GM18867 (cell line): Measurements from ENCODE around the gene MAGEB17.
A peak's percentile ranks its signal among the peaks of the same experiment; 100 is the strongest.
"Not testable (repeated sequence)": the region's sequence is repeated elsewhere in the genome, so short reads cannot be mapped to it uniquely, and the experiment has no call there.

Experiments
- ATAC-seq: cut with Tn5 transposase; IDR thresholded peaks from one replicate; pipeline ENCODE4 v1.9.1; 2021; ENCODE audit warnings: mild to moderate bottlenecking, moderate library complexity; ENCODE audit not compliant: unreplicated experiment

Gene MAGEB17

DNA sequence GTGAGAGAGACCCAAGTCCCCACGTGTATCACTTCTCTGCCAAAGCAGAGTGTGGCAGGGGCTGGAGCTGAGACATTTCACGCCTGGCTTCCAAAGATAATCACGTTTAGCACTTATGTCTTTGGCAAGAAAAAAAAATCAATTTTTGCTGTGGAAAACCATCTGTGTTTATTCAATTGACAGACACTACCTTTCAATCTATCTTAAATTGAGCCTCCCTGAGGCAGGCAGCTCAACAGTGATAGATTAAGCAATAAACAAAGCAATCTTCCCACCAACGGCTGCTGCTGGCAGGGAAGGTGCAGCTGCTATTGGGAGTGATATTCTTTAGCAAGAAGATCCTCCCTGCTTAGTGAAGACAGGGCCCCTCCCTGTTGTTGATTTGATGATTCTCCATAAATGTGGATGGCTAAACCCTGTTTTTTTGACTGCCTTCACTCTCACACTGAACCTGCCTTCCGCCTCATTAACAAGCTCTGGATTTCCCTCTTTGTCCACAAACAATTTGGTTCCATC, 11.6 kb upstream of the MAGEB17 start:
- no peak for ATAC-seq

DNA sequence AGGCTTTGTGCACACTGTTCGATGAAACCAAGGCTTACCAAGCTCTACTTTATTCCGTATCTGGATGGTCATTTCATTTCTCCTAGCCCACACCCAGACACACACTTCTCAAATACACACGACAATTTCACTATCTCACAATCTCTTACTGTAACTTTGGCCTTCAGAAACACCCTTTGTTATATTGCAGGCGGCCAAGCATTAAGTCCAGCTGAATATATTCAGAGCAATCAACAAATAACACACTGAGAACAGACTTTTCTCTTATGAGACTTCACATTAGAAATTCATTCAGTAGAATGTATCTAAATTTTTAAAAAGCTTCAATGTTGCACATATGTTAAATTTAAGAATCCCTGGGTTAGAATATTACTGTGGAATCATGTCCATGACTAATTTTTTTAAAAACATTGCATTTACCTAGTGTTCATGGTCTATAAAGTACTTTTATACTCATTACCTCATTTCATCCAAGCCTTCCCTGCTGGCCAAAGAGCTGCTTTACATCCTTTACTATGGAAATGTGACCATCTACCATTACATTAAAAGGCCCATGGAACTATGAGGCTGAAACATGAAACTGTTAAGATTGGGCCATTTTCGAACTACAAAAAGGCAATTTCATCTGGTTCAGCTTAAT, 10.5 kb upstream of the MAGEB17 start:
- no peak for ATAC-seq

DNA sequence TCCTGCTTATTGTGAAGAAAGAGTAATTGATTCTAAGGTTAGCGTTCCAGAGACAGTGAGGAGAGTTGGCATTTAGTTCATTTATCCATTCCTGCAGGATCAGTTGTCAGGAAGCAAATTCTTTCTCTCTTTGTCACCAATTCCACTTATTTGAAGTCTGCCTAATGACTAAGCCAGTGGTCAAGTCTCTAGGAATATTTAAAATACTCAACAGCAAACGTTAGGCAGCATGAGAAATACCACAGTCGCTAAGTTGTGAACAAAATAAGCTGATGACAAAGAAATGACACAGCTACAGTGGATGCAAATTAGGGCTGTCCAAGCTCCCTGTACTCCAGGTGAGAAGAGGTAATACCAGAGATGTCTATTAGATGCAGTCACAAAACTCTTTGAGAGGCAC, 6.6 kb upstream of the MAGEB17 start:
- ATAC-seq, result no peak

DNA sequence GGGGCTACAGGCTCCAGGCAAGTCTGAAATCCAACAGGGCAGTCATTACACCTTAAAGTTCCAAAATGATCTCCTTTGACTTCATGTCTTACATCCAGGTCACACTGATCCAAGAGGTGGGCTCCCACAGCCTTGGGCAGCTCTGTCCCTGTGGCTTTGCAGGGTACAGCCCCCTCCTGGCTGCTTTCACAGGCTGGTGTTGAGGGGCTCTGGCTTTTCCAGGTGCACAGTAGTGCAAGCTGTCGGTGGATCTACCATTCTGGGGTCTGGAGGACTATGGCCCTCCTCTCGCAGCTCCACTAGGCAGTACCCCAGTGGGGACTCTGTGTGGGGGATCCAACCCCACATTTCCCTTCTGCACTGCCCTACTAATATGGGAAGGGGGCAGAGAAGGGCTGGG, 6.1 kb upstream of the MAGEB17 start:
- not testable (repeated sequence) for ATAC-seq

DNA sequence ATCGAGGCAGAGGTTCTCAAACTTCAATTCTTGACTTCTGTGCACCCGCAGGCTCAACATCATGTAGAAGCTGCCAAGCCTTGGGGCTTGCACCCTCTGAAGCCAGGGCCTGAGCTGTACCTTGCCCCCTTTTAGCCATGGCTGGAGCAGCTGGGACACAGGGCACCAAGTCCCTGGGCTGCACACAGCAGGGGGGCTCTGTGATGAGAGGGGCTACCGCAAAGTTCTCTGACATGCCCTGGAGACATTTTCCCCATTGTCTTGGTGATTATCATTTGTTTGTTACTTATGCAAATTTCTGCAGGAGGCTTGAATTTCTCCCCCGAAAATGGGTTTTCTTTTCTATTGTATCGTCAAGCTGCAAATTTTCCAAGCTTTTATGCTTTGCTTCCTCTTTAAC, 4.9 kb upstream of the MAGEB17 start:
- ATAC-seq, result no peak

DNA sequence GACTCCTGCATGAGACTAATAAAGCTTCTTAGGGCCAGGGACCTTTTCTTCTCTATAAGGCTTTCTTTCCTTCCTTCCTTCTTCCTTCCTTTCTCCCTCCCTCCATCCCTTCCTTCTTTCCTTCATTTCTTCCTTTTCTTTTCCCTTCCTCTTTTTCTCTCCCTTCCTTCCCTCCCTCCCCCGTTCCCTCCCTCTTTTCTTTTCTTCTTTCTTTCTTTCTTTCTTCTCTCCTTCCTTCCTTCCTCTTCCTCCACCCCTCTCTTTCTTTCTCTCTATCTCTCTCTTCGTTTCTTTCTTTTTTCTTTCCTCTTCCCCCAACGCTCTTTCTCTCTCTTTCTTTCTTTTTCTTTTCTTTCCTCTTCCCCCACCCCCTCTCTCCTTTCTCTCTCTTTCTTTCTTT, 2.5 kb upstream of the MAGEB17 start:
- ATAC-seq, result no peak

DNA sequence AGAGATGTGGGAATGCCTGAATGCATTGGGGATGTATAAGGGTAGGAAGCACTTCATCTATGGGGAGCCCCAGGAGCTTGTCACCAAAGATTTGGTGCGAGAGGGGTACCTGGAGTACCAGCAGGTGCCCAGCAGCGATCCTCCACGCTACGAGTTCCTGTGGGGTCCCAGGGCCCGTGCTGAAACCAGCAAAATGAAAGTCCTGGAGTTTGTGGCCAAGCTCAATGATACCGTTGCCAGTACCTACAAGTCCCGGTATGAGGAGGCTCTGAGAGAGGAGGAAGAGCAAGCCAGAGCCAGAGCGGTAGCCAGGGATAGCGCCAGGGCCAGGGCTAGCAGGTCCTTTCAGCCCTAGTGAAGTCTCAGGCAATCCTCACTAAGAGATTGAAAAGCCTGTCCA, 3.8 kb downstream of the MAGEB17 start:
- no peak for ATAC-seq

DNA sequence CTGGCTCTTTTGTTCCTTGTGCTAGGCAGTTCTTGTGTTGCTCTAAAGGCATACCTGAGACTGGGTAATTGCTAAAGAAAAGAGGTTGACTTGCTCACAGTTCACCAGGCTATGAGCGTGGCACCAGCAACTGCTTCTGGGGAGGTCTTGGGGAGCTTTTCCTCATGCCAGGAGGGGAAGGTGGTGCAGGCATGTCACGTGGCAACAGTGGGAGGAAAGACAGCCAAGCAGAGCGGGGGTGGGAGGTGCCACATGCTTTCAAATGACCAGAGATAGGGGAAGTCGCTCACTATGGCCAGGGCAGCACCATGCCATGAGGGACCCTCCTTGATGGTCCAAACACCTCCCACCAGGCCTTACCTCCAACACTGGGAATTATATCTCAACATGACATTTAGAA, 4.7 kb downstream of the MAGEB17 start:
- no peak for ATAC-seq

DNA sequence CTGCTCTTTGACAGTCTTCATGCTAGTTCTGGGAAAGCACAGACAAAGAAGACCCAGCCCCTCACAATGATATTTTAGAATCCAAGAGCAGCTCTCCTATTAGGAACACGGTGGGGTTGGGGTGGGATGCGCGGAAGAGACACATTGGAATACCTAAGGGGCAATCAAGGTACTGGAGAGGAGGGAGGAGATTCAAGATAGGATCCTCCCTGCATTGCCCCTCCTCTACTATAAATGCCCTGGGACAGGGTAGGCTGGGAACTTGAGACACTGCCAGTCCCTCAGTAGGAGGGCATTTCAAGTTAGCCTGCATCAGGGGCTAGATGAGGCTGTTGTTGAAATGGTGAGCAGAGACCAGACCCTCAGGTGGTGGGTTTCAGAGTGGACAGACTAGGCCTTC, 5.1 kb downstream of the MAGEB17 start:
- no peak for ATAC-seq

DNA sequence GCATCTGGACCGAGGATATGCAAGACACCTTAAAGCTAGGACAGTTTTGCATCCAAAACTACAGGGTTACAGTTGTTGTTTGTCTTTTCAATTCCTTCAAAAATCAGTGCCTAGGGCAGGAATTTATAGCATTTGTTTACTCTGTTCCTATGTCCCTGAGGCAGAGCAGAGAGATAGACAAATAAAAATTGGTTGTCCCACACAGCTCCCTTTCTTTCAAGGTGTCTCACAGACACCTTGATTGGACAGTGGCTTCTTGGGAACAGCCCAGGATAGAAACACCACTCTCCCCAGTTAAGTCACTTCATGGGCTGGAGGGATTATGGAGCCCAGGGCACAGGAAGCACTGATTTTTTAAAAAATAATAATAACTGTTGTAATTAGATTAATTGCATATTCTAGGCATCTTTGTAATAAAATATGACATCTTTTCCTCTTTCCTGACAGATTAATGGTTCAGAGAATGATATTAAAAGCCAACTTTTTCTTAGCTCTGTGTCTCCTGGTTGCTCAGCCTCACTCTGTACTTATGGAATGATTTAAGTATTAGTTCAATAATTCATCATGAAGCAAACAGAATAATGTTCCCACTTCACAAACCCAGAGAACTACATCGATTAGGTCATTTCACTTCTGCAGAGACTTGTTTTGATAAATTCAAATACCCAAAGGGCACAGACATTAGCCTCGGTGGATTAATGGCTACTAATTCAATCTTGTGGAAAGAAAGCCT, 8.2 kb downstream of the MAGEB17 start:
- ATAC-seq, result no peak

DNA sequence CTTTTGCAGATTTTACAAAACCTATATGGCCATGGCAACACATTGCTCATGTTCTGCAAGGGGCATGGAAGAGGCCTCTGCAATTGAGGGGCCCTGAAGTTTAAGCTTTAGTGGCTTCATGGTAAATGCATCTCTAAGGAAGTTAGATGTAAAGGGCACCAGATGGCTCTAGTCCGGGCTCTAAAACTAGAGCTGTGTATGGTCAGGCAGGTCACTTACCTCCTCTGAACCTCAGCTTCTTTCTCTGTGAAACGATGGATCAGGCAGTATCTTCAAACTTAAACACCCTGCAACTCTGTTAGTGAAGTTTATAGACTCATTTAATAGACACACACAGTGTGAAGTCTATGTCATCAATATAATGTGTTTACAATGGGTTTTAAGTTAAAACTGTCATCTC, 10.0 kb downstream of the MAGEB17 start:
- no peak for ATAC-seq

DNA sequence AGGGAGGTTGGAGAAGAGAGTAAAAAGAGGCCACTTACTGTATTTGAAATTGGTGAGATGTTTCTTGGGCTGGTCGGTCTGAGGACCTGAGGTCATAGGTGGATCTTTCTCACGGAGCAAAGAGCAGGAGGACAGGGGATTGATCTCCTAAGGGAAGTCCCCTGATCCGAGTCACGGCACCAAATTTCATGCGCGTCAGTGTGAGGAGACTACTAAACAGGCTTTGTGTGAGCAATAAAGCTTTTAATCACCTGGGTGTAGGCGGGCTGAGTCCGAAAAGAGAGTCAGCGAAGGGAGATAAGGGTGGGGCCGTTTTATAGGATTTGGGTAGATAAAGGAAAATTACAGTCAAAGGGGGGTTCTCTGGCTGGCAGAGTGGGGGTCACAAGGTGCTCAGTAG, 16.6 kb downstream of the MAGEB17 start:
- ATAC-seq, result not testable (repeated sequence)

DNA sequence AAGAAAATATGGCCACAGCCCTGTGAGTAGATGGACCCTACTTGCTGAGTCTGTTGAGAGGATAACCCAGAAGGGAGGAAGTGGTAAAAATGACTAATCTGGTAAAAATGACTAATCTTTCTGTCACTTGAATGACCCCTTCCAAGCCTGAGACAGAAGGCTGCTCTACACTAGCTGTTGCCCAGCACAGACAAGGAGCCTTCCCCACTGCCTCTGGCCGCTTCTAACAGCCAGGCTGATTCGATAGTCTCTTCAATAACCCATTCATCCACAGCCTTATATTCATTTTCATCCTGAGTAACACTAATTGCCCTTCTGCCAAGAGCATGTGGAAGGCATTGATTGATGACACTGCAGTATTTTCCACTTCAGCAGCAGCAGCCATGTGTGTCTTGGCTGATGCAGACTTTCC, 18.4 kb downstream of the MAGEB17 start:
- peak; percentile 98 for ATAC-seq

DNA sequence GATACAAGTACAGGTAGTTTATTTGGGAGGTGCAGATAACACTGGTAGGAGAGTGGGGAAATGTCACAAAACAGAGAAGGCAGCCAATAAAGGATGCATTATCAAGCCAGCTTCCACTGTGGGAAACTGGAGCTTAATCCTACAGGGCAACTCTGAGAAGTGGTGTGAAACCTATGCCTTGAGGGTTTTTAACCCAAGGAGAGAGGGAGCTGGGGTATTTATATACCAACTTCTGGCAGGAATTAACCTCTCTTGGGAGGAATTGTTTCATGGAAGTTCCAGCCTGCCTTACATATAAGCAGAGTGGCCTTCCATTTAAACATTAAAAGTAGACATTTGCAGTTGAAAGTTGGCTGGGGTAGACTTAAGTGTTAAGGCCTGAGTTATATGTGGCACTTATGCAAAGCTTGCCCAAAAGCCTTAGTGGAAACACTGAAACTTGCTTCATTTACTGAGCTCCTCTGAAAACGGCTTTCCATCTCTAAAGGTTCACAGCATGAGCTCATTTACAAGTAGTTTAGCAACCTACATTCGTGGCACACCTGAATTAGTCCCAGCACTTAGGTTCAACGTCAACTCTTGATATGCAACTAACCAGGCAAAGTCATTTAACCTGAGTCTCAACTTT, 19.2 kb downstream of the MAGEB17 start:
- ATAC-seq, result no peak

DNA sequence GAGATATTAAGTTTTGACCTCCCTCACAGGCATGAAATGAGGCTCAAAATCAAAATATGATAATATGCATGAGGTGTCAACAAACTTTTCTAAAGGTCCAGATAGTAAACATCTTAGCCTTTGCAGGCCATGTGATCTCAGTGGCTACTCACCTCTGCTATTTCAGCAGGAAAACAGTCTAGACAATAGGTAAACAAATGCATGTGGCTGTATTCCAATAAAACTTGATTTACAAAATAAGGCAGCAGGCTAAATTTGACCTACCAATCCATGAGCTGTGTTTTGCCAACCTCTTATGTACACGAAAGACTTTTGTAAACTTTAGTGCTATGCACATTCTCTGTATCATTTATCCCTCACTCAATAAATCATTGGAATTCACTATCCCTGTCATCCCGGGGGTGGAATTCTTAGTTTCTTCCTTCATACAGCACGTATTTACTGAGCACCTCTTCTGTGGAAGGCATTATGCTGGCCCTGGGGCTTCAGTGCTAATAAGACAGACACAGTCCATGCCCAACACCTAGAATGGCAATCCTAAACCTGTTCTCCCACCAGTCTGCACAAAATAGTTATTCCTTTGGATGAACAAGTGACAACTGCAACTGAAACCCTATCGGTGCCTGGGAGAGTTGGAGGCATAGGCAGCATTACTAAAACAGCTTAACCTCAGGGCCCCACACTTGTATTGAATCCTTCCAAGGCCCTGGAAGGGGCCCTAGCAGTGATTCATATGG, 19.9 kb downstream of the MAGEB17 start:
- no peak for ATAC-seq

DNA sequence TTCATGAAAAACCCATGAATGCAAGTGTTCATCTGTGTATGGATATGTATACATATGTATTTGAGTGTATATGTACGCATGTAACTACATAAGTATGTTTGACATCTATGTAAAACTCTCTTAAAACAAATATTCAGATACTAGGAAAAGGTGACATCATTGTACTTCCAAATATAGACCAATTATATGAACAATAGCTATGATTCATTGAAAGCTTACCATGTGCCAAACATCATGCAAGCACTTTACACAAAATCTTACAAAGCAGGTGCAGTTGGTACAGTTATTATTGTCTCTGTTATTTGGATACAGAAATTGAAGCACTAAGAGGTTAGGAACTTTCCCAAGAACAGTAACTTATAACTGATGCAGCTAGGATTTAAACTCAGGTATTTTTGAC, 21.4 kb downstream of the MAGEB17 start:
- no peak for ATAC-seq

DNA sequence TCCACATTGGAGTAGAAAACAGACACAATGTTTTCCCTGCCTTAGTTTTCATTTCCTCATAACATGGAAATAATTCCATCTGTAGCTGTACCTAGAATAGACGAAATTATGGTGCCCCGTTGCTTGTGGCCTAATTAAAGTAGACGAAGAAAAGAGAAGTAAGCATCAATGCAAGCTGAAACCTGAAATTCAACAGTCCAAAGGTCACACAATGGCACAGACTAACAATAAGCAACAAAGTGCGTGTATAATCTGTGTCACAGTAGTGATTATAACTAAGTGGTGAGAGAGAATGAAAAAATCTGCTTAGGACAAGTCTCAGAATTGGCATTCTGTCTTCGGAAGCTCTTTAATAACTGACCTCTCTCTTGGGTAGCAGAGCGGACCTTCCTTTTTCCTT, 24.3 kb downstream of the MAGEB17 start:
- ATAC-seq, result no peak

DNA sequence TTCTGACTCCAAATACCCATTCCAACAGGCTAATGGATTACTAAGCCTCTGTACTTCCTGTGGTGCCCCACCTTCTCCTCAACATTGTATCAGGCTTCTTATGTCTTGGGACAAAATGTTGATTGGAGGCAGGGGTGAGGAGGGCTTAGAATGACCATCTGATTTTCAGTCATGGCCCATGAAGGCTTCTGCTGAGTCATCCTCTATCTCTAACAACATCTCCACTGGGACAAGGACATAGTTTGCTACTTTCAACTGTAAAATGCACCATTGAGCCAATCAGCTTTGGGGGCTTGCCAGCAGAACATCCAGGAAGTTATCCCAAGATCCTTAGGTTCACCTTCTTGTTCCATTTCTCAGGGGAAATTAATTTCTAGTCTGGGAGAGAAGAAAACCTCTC, 29.5 kb downstream of the MAGEB17 start:
- ATAC-seq, result no peak

DNA sequence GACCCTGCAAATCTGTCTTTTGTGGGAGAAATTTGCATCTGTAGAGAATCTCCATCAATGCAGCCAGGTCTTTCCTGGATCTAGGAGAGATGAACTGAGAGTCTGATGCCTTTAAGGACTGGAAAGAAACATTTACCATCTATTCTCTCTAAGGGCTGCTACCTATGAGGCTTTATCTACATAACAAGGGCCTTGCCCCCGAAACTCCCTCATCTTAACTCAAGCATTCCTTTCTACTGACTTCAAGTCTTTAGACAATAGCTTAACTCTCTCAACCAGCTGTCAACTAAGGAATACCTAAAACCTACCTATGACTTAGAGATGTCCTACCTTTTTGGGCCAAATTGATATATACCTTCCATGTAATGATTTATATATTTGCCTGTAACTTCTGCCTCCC, 32.1 kb downstream of the MAGEB17 start:
- ATAC-seq, result no peak

DNA sequence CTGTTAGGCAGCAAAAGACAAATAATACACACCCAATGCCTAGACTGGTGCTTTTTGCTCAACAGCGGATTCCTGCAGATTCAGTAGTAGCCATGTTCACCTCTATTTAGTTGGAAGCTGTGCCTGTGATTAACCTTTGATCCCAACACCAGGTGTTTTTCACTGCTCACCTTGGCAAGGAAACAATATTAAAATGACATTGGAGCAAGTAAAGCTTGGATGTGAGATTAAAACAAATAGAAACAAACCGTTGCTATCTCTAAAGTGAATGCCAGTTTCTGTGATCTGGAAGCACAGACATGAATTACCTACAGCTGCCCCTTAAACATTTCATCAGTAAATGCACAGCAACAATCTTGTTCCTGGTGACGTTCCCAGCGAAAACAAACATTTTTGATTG, 35.7 kb downstream of the MAGEB17 start:
- ATAC-seq, result no peak

DNA sequence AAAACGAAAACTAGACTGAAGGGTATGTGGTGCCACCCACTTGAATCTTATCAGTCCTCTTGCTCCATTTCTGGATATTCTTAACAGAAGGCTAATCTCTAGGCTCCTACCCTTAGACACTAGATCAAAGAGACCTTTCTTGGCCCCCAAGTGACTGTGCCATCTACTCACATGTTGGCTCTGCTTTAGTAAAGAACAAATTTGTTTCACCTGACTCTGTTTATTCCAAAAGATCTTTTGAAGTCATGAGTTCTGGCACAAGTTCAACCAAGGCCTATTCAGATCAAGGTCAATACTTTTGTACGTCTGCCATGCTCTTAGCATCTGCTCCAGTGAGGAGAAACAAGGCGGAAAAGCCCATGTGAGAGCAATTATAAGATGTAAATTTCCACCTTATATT, 37.3 kb downstream of the MAGEB17 start:
- no peak for ATAC-seq
